ENCODE measurements around the gene WFIKKN1. TPM values are rescaled to one million over a fixed set of nuclear protein-coding genes. Genes with fewer than 3 reads are reported as not detected.
A peak's percentile ranks its signal among the peaks of the same experiment; 100 is the strongest.

Gene WFIKKN1
- total RNA-seq, 2 donors from 2014 or later, result 0.10 to 0.18 TPM

DNA sequence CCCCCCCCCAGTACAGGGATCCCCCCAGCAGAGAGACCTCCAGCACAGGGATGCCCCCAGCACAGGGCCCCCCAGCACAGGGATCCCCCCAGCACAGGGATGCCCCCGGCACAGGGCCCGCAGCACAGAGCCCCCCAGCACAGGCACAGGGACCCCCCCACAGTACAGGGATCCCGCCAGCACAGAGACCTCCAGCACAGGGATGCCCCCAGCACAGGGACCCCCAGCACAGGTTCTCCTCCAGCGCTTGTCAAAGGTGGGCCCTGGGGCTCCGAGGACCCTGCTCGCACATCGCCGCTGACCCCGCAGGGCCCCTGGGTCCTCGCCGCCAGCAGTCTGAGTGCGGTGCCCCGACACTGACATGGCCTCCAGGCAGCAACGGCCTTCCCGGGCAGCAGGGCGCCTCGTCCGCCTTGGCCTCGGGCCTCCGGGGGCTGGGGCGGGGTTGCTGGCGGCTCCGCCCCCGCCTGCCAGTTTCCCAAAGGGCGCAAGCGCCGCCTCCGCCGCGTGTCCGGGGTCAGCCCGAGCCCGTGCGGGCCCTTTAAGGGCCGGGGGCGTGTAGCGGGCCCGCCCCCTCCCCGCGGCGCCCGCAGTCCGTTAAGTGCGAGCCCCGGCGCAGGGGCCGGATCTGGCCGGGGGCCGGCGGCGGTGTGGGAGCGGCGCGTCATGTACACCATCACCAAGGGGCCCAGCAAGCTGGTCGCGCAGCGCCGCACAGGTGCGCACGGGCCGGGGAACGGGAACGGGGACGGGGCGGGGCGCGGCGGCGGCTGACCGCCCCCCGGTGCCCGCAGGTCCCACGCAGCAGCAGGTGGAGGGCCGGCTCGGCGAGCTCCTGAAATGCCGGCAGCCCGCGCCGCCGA is 10.8 kb downstream of the WFIKKN1 start, which contains the start of gene MCRIP2:
MCRIP2 (plus strand) TSS at position 503 of the 863 bp plus-strand sequence; CDS start at position 667, 164 bp downstream.
- Mint-ChIP-seq H3K4me1 (peaks cover 12% of the 10 kb centered on the region), H3K4me3 (peak within 1 kb of the TSS; percentile 76), H3K36me3 (ENCODE audit: low read depth) (peaks cover 2% of the 10 kb centered on the region), H3K27me3 (peaks cover 4% of the 10 kb centered on the region), H3K27ac (peak within 1 kb of the TSS; percentile 41)
- ATAC-seq (peak; percentile 33), DNase-seq (peak in 2 of 3 donors; percentile 52 to 57)
- H3K9me3 ChIP-seq (ENCODE audit: control insufficient read depth, low read length, poor library complexity, severe bottlenecking), result no peaks in the 10 kb centered on the region

GRCh38 chr16:642189-643049 is 11.6 kb downstream of the WFIKKN1 start:
- Mint-ChIP-seq H3K36me3 (ENCODE audit: low read depth) (no peaks in the 10 kb centered on the region), H3K27ac (peak overlapping the region; percentile 41), H3K4me3 (peak overlapping the region; percentile 76), H3K27me3 (no peaks in the 10 kb centered on the region), H3K4me1 (peaks cover 9% of the 10 kb centered on the region)
- H3K9me3 ChIP-seq (ENCODE audit: control insufficient read depth, low read length, poor library complexity, severe bottlenecking), result no peaks in the 10 kb centered on the region
- ATAC-seq (peak; percentile 48), DNase-seq (no peak)

GRCh38 chr16:643050-643368 is 12.2 kb downstream of the WFIKKN1 start:
- Mint-ChIP-seq H3K27ac (peak overlapping the region; percentile 41), H3K4me1 (peaks cover 12% of the 10 kb centered on the region), H3K36me3 (ENCODE audit: low read depth) (no peaks in the 10 kb centered on the region), H3K27me3 (no peaks in the 10 kb centered on the region), H3K4me3 (peak overlapping the region; percentile 76)
- ATAC-seq (no peak), DNase-seq (no peak)
- H3K9me3 ChIP-seq (ENCODE audit: control insufficient read depth, low read length, poor library complexity, severe bottlenecking), result no peaks in the 10 kb centered on the region

DNA sequence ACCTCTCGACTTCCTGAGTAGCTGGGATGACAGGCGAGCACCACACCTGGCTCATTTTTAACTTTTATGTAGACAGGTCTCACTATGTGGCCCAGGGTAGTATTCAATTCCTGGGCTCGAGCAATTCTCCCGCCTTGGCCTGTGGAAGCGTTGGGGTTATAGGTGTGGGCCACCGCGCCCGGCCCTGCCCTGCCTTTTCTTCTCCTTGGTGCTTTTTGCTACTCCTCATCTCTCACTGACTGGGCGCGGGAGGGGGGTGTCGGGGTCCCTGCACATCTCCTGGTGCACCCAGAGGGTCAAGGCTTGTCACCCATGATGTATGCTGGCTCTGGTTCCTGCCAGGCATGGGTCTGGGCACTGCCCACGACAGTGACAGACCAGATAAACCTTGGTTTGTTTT is 13.8 kb downstream of the WFIKKN1 start:
- no peak for ATAC-seq
- peak overlapping the region; percentile 47 for H3K27ac Mint-ChIP-seq
- no peaks in the 10 kb centered on the region for H3K27me3 Mint-ChIP-seq
- no peaks in the 10 kb centered on the region for H3K36me3 Mint-ChIP-seq (ENCODE audit: low read depth)
- no peak for DNase-seq
- peaks cover 14% of the 10 kb centered on the region for H3K4me1 Mint-ChIP-seq
- no peak overlapping the region for H3K4me3 Mint-ChIP-seq
- no peaks in the 10 kb centered on the region for H3K9me3 ChIP-seq (ENCODE audit: control insufficient read depth, low read length, poor library complexity, severe bottlenecking)

GRCh38 chr16:645852-646678 is 15.3 kb downstream of the WFIKKN1 start:
- H3K27ac Mint-ChIP-seq, result no peak overlapping the region
- no peak for ATAC-seq
- DNase-seq, result no peak
- H3K27me3 Mint-ChIP-seq, result no peaks in the 10 kb centered on the region
- no peaks in the 10 kb centered on the region for H3K9me3 ChIP-seq (ENCODE audit: control insufficient read depth, low read length, poor library complexity, severe bottlenecking)
- no peaks in the 10 kb centered on the region for H3K36me3 Mint-ChIP-seq (ENCODE audit: low read depth)
- no peak overlapping the region for H3K4me3 Mint-ChIP-seq
- H3K4me1 Mint-ChIP-seq, result peaks cover 14% of the 10 kb centered on the region

DNA sequence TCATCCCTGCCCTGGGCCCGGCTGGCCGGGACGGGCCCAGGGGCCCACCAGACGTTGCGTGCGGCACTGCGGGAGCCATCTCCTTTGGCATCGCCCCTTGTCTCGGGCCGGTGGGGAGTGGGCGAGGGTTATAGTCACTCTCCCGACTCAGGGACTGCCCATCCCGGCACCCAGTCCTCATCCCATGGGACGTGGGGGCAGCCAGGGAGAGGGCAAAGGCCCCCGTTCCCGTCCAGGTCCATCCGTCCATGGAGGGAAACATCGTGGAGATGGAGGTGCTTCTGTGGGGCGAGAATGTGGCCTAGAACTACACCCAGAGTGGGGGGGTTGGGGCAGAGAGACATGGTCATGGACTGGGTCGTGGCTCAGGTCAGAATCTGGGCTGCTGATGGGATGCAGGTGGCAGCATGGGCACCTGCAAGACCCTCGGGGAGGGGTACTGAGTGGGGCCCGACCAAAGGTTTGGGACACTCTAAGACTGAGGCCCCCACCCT is 15.9 kb downstream of the WFIKKN1 start:
- Mint-ChIP-seq H3K27ac (no peak overlapping the region), H3K4me1 (peaks cover 14% of the 10 kb centered on the region), H3K27me3 (no peaks in the 10 kb centered on the region), H3K4me3 (no peak overlapping the region), H3K36me3 (ENCODE audit: low read depth) (no peaks in the 10 kb centered on the region)
- DNase-seq, result no peak
- H3K9me3 ChIP-seq (ENCODE audit: control insufficient read depth, low read length, poor library complexity, severe bottlenecking), result no peaks in the 10 kb centered on the region
- no peak for ATAC-seq

DNA sequence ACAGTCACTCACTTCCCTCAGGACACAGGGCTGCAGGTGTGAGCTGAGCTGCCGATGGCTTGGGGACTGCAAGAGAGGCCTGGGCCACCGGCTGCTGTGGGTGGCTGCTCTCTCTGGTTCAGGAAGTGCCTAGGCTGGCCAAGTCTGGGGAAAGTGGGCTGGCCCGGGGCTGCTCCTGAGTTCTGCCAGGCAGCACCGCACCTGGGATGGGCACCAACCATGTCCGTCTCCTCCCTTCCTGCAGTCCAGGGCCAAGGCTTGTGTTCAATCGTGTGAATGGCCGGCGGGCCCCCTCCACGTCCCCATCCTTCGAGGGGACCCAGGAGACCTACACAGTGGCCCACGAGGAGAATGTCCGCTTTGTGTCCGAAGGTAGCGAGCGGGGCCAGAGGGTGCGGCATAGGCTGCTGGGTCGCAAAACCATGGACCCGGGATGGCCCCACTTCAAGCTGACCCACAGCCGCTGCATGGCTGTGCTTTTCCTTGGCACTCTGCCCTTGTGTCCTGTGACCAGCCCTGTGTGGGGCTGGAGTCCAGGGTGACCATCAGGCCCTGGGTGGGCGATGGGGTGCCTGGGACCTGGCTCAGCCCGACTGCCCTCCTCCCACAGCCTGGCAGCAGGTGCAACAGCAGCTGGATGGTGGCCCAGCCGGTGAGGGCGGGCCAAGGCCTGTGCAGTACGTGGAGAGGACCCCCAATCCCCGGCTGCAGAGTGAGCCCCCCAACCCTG is 16.6 kb downstream of the WFIKKN1 start:
- no peaks in the 10 kb centered on the region for H3K9me3 ChIP-seq (ENCODE audit: control insufficient read depth, low read length, poor library complexity, severe bottlenecking)
- H3K4me1 Mint-ChIP-seq, result peaks cover 14% of the 10 kb centered on the region
- H3K27me3 Mint-ChIP-seq, result no peaks in the 10 kb centered on the region
- H3K36me3 Mint-ChIP-seq (ENCODE audit: low read depth), result no peaks in the 10 kb centered on the region
- DNase-seq (no peak), ATAC-seq (no peak)
- no peak overlapping the region for H3K4me3 Mint-ChIP-seq
- H3K27ac Mint-ChIP-seq, result no peak overlapping the region

- peak overlapping the region; percentile 39 for H3K27ac Mint-ChIP-seq
- H3K9me3 ChIP-seq (ENCODE audit: control insufficient read depth, low read length, poor library complexity, severe bottlenecking), result no peaks in the 10 kb centered on the region
- no peak for DNase-seq
- peak overlapping the region; percentile 83 for H3K4me3 Mint-ChIP-seq
- peaks cover 14% of the 10 kb centered on the region for H3K4me1 Mint-ChIP-seq
- no peaks in the 10 kb centered on the region for H3K36me3 Mint-ChIP-seq (ENCODE audit: low read depth)
- ATAC-seq, result no peak
- no peaks in the 10 kb centered on the region for H3K27me3 Mint-ChIP-seq
Observed at GRCh38 chr16:648071-648780, 17.4 kb downstream of the WFIKKN1 start.

GRCh38 chr16:648781-649589 is 18.2 kb downstream of the WFIKKN1 start, which contains the start of gene WDR90:
WDR90 (plus strand) TSS chr16:649365; CDS start chr16:649417, 52 bp downstream.
- Mint-ChIP-seq H3K27me3 (no peaks in the 10 kb centered on the region), H3K4me1 (peaks cover 13% of the 10 kb centered on the region), H3K27ac (peak within 1 kb of the TSS; percentile 39), H3K36me3 (ENCODE audit: low read depth) (no peaks in the 10 kb centered on the region), H3K4me3 (peak within 1 kb of the TSS; percentile 83)
- DNase-seq (peak; percentile 88 to 92 (median 89)), ATAC-seq (peak; percentile 97)
- no peaks in the 10 kb centered on the region for H3K9me3 ChIP-seq (ENCODE audit: control insufficient read depth, low read length, poor library complexity, severe bottlenecking)

DNA sequence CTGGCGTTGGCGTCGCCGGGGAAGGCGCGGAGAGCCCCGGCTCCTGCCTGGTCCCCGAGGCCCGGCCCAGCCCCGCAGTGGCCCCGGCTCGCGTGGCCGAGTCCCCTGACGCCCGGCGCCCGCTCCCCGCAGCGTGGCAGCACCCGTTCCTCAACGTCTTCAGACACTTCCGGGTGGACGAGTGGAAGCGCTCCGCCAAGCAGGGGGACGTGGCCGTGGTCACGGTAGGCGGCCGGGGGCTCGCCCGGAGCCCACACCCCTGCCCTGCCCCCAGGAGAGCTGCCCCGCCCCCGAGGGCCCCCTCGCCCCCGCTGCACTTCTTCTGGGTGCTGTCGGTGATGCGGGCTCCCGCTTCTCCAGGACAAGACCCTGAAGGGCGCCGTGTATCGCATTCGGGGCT is 18.8 kb downstream of the WFIKKN1 start:
- peak; percentile 7 for ATAC-seq
- H3K27me3 Mint-ChIP-seq, result no peaks in the 10 kb centered on the region

GRCh38 chr16:651844-652243 is 21.1 kb downstream of the WFIKKN1 start:
- Mint-ChIP-seq H3K4me1 (peaks cover 5% of the 10 kb centered on the region), H3K36me3 (ENCODE audit: low read depth) (no peaks in the 10 kb centered on the region), H3K27ac (no peak overlapping the region), H3K27me3 (no peaks in the 10 kb centered on the region), H3K4me3 (peak overlapping the region; percentile 66)
- no peaks in the 10 kb centered on the region for H3K9me3 ChIP-seq (ENCODE audit: control insufficient read depth, low read length, poor library complexity, severe bottlenecking)
- DNase-seq (no peak), ATAC-seq (no peak)

More for the DNA sequence above, 18.8 kb downstream of the WFIKKN1 start:
- no peak for DNase-seq
- Mint-ChIP-seq H3K27ac (peak overlapping the region; percentile 4), H3K4me1 (peaks cover 8% of the 10 kb centered on the region), H3K4me3 (peak overlapping the region; percentile 78), H3K36me3 (ENCODE audit: low read depth) (no peaks in the 10 kb centered on the region)
- no peaks in the 10 kb centered on the region for H3K9me3 ChIP-seq (ENCODE audit: control insufficient read depth, low read length, poor library complexity, severe bottlenecking)
